HEK293 (cell line): ENCODE results near the gene RPS15.

Source experiments
- GLIS1 ChIP-seq: fragments of 450-650 bp; formaldehyde crosslinking; IDR thresholded peaks from 2 replicates; pipeline ENCODE4 v1.5.1; 2016; ENCODE audit warnings: missing biosample characterization, missing genetic modification characterization
- SCRT1 ChIP-seq: fragments of 450-650 bp; formaldehyde crosslinking; IDR thresholded peaks from 2 replicates; pipeline ENCODE4 v1.5.1; 2016; ENCODE audit warnings: missing biosample characterization, missing genetic modification characterization, borderline replicate concordance
- YY1 ChIP-seq: fragments of 450-650 bp; formaldehyde crosslinking; IDR thresholded peaks from 2 replicates; pipeline ENCODE4 v1.5.1; 2018; ENCODE audit warnings: missing biosample characterization, missing genetic modification characterization
- TF ChIP-seq, protein P1 (sequence below): fragments of 450-650 bp; formaldehyde crosslinking; IDR thresholded peaks from 2 replicates; pipeline ENCODE4 v1.5.1; 2016; ENCODE audit warnings: missing biosample characterization, missing genetic modification characterization
- TF ChIP-seq, protein P2 (sequence below): fragments of 450-650 bp; formaldehyde crosslinking; IDR thresholded peaks from 2 replicates; pipeline ENCODE4 v1.5.1; 2016; ENCODE audit warnings: missing biosample characterization, missing genetic modification characterization, low read depth
- TF ChIP-seq, protein P3 (sequence below): fragments of 450-650 bp; formaldehyde crosslinking; IDR thresholded peaks from 2 replicates; pipeline ENCODE4 v1.5.1; 2016; ENCODE audit warnings: missing biosample characterization, missing genetic modification characterization

DNA sequence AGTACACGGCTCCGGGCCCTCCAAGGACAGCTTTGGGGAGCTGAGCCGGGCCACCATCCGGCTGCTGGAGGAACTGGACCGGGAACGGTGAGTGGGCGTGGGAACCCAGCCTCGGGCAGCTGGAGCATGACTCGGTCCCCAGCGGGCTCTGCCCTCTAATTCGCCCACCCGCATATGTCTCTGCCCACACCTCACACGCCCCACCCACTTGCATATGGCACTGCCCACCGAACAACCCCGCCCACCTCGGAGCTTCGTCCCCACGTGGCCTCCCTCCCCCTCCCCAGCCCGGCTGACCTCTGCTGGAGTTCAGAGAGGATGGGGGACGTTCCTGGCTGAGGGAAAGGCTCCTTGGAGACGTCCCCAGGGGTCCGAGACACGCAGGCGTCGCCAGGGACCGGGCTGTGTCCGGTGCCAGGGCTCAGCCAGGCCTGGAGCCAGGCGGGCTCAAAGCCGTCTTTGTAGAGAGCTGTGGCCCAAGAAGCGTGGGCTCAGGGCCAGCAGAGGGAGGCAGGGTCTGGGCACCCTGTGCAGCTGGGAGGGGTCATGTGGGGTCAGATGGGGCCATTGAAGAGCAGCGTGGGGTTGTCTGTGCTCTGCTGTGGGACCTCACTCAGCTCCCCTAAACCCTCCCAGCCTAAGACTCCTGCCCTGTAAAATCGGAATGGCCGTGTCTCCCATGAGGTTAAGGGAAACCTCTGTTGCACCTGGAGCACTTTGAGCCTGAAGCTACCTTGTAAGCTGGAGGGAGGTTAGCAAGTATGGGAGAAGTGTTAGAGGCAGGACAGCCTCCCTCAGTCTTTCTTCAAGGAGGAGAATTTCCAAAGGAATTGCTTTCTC is 15.5 kb downstream of the RPS15 start:
- TF ChIP-seq, protein P1, sequence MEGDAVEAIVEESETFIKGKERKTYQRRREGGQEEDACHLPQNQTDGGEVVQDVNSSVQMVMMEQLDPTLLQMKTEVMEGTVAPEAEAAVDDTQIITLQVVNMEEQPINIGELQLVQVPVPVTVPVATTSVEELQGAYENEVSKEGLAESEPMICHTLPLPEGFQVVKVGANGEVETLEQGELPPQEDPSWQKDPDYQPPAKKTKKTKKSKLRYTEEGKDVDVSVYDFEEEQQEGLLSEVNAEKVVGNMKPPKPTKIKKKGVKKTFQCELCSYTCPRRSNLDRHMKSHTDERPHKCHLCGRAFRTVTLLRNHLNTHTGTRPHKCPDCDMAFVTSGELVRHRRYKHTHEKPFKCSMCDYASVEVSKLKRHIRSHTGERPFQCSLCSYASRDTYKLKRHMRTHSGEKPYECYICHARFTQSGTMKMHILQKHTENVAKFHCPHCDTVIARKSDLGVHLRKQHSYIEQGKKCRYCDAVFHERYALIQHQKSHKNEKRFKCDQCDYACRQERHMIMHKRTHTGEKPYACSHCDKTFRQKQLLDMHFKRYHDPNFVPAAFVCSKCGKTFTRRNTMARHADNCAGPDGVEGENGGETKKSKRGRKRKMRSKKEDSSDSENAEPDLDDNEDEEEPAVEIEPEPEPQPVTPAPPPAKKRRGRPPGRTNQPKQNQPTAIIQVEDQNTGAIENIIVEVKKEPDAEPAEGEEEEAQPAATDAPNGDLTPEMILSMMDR (tag by site-specific recombination), result no peak
- TF ChIP-seq, protein P2, sequence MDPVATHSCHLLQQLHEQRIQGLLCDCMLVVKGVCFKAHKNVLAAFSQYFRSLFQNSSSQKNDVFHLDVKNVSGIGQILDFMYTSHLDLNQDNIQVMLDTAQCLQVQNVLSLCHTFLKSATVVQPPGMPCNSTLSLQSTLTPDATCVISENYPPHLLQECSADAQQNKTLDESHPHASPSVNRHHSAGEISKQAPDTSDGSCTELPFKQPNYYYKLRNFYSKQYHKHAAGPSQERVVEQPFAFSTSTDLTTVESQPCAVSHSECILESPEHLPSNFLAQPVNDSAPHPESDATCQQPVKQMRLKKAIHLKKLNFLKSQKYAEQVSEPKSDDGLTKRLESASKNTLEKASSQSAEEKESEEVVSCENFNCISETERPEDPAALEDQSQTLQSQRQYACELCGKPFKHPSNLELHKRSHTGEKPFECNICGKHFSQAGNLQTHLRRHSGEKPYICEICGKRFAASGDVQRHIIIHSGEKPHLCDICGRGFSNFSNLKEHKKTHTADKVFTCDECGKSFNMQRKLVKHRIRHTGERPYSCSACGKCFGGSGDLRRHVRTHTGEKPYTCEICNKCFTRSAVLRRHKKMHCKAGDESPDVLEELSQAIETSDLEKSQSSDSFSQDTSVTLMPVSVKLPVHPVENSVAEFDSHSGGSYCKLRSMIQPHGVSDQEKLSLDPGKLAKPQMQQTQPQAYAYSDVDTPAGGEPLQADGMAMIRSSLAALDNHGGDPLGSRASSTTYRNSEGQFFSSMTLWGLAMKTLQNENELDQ (tag by site-specific recombination), result no peak
- TF ChIP-seq SCRT1 (tag by site-specific recombination), result no peak
- TF ChIP-seq, protein P3, sequence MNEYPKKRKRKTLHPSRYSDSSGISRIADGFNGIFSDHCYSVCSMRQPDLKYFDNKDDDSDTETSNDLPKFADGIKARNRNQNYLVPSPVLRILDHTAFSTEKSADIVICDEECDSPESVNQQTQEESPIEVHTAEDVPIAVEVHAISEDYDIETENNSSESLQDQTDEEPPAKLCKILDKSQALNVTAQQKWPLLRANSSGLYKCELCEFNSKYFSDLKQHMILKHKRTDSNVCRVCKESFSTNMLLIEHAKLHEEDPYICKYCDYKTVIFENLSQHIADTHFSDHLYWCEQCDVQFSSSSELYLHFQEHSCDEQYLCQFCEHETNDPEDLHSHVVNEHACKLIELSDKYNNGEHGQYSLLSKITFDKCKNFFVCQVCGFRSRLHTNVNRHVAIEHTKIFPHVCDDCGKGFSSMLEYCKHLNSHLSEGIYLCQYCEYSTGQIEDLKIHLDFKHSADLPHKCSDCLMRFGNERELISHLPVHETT (tag by site-specific recombination), result no peak
- TF ChIP-seq YY1 (tag by site-specific recombination), result no peak
- TF ChIP-seq GLIS1, result peak; percentile 80
